ENCODE data around the gene CCDC68.

GRCh38 chr18:54952026-54952425 is 7.2 kb downstream of the CCDC68 start:
- TF ChIP-seq CTCF (IDR thresholded peaks at IDR 0.05) (no peak), POLR2A (IDR thresholded peaks at IDR 0.05) (no peak)

All from testis (tissue), 2 donors.